BE2C (cell line): ENCODE measurements around the gene MTMR1.

Experiments
- DNase-seq: peaks from one replicate; pipeline ENCODE4 v3.0.0-alpha.2; 2020
- H3K27me3 ChIP-seq: fragments of 250-450 bp; sonication (Bioruptor Pico); 2 replicates; pipeline ENCODE4 v1.5.1; 2020; ENCODE audit warnings: mild to moderate bottlenecking
- H3K36me3 ChIP-seq: fragments of 250-450 bp; sonication (Bioruptor Pico); 2 replicates; pipeline ENCODE4 v1.5.1; 2020; ENCODE audit warnings: mild to moderate bottlenecking
- H3K4me1 ChIP-seq: fragments of 250-450 bp; sonication (Bioruptor Pico); 2 replicates; pipeline ENCODE4 v1.5.1; 2020
- H3K4me3 ChIP-seq: 2 replicates; pipeline ENCODE4 v1.5.1; 2011; ENCODE audit warnings: low read depth, low read length
- H3K9me3 ChIP-seq: fragments of 250-450 bp; sonication (Bioruptor Pico); 2 replicates; pipeline ENCODE4 v1.5.1; 2020
- CTCF ChIP-seq: IDR thresholded peaks from 2 replicates; pipeline ENCODE4 v1.5.1; 2012; ENCODE audit warnings: mild to moderate bottlenecking, low read depth, low read length

The MTMR1 gene

GRCh38 chrX:150775569-150776350, 82.6 kb downstream of the MTMR1 start:
- no peaks in the 10 kb centered on the region for H3K27me3 ChIP-seq
- TF ChIP-seq CTCF, result no peak
- no peaks in the 10 kb centered on the region for H3K4me1 ChIP-seq
- no peaks in the 10 kb centered on the region for H3K9me3 ChIP-seq
- H3K4me3 ChIP-seq, result no peak overlapping the region
- no peaks in the 10 kb centered on the region for H3K36me3 ChIP-seq
- no peak for DNase-seq

DNA sequence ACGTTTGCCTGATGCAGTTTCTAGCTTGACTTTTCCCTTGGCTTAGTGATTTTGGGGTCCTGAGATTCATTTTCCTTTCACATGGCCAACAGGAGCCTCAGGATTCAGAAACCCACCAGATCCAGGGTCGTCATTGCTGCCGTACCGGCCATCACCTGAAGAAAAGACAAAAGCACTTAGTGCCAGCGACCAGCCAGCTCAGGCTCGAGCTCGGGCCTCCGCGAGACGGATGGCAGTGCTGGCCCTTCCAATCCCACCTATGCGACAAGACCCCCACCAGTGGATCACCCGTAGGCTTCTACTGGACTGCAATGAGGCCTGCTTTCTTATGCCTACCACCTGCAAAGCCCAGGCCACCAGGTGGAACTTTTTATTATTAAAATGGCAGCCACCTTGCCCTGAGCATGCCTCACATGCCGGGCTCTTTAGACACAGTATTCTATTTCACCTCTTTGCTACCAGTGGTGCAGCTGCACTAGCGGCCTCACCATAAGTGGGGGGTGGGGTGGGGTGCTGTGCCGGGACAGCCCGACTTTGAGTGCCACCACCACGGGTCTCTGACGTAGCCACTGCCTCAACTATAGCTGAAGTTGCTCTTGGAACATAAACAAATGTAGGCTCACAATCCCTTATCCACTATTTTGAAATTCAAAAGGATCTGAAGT, 84.3 kb downstream of the MTMR1 start:
- Histone ChIP-seq H3K4me3 (no peak overlapping the region), H3K27me3 (no peaks in the 10 kb centered on the region), H3K9me3 (no peaks in the 10 kb centered on the region), H3K4me1 (no peaks in the 10 kb centered on the region), H3K36me3 (no peaks in the 10 kb centered on the region)
- TF ChIP-seq CTCF, result no peak
- no peak for DNase-seq

- Histone ChIP-seq H3K36me3 (no peaks in the 10 kb centered on the region), H3K4me1 (no peaks in the 10 kb centered on the region), H3K27me3 (no peaks in the 10 kb centered on the region), H3K4me3 (no peak overlapping the region), H3K9me3 (no peaks in the 10 kb centered on the region)
- TF ChIP-seq CTCF, result no peak
- no peak for DNase-seq
Observed at GRCh38 chrX:150779385-150779784, 86.2 kb downstream of the MTMR1 start.

DNA sequence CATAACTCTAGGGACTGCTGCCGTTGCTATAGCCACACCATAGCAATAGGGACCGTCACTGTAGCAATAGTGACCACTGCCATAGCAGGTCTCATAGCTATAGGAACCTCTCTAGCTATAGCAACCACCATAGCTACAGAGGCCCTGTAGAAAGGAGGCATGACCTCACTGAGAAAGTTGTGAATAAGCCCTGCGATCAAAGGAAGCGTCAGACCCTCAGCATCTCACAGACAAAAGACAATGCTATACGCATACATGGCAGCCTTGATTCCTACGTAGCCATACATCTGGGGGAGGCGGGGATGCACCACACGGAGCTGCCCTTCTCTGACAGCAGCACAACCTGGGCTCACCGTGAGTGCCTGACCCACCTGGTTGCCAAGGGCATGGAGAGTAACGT, 88.5 kb downstream of the MTMR1 start:
- no peaks in the 10 kb centered on the region for H3K9me3 ChIP-seq
- H3K36me3 ChIP-seq, result no peaks in the 10 kb centered on the region
- no peaks in the 10 kb centered on the region for H3K27me3 ChIP-seq
- no peak for DNase-seq
- no peak overlapping the region for H3K4me3 ChIP-seq
- TF ChIP-seq CTCF, result no peak
- no peaks in the 10 kb centered on the region for H3K4me1 ChIP-seq

DNA sequence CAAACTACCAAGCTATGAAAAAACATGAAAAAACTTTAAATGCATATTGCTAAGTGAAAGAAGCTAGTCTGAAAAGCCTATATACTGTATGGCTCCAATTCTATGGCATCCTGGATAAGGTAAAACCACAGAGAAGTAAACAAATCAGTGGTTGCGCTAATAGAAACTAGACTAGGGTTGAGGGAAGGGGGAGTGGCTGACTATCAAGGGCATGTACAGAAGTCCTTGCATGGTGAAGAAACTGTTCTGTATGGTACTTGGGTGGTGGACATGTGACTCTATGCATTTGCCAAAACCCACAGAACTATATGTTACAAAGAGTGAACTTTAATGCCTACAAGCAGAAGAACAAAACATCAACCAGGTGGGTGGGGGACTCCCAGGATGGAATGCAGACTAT, 96.8 kb downstream of the MTMR1 start:
- no peak for DNase-seq

More for the DNA sequence above, 96.8 kb downstream of the MTMR1 start:
- no peaks in the 10 kb centered on the region for H3K9me3 ChIP-seq
- H3K4me3 ChIP-seq, result no peak overlapping the region
- no peaks in the 10 kb centered on the region for H3K27me3 ChIP-seq
- H3K36me3 ChIP-seq, result no peaks in the 10 kb centered on the region
- no peaks in the 10 kb centered on the region for H3K4me1 ChIP-seq
- no peak for TF ChIP-seq CTCF
